Islet of Langerhans (tissue), 1 donor: ENCODE data around the gene SLC7A1.

ENCODE experiments used
- FAIRE-seq: peaks from one replicate; lab custom pipeline; 2011; peaks lifted over from hg19 to GRCh38; lab: Jason Lieb, UNC

The SLC7A1 gene

DNA sequence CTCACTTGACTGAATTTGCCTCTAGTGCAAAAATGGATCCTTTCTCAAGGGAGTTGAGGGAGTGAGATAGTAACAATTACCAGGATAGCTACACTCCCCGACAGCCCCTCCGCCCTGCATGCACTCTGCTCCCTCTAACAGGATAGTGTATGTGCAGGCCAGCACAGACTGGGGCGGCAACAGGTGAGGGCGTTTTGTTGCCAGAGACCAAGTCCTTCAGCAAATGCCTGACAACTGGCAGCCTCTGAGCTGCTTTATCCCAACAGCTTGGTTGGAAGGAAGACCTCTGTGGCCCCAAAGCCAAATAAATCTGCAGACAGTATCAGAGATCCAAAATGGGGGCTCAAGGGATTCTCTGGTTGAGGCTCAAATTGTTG, 86.6 kb downstream of the SLC7A1 start:
- no peak for FAIRE-seq

DNA sequence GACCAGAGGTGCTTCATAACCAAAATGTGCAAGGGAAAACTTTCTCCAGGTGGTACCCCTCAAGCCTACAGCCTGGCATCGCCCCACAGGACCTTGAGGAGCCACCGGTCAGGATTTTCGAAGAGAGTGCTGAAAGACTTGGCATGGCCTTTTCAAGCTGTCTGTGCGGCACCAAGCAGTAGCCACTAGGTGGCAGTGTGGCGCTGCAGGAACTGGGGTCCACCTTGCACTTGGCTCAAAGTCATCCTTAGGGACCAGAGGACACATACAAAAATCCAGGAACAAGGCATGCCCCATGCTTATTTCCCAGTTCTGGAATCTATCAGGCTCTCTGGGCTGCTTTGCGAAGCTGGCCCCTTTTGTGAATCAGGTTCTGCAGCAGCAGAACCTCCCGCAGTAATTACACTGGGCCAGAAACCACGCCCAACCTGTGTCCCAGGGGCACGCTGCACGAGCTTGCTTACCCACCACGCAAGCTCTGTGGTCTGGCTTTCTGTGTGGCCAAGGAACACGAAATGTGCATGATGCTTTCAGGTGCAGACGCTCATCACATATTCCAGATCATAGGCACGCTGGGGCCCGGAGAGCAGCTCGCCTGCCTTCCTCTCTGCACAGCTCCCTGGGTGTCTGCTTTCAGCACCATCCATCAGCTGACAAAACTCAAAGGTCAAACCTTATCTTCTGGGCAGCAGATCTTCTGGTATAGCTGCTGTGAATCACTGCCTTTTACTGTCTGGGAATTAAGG, 87.2 kb downstream of the SLC7A1 start:
- FAIRE-seq = peak; percentile 58

DNA sequence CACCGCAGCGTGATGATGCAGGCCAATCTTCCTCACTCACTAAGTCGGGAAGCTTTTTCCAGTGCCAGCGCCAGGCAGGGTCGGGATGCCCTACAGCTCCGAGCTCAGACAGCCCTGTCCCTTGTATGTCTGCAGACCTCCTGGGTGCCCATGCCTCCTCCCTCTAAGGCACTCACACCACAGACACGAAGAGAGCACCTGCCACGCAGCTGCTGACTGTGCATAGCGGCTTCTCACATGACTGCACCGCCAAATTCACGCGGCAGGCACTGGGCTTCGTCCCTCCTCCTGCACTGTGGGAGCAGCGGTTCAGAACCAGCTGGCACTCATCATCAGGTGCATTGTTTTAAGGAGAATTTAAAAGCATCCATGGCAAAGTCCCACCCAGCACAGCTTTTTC, 88.1 kb downstream of the SLC7A1 start:
- peak; percentile 75 for FAIRE-seq

DNA sequence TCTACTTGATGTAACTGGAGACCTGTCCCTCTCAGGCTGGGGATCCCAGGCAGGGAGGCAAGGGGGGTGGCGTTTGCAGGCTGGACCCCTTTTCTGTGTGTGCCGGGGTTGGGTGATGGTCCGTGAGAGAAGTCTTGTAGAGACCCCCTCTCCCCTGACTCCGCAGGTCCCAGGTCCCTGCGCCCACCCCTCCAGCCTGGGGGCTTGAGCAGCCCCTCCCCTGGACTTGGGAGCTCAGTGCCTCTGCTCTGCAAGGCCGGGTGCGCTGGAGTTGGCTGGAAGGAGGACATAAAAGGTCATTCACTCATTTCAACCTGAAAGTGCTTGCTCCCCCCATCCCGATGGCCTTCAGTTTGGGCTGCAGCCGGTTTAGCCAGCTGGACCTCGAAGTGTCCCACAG, 89.5 kb downstream of the SLC7A1 start:
- no peak for FAIRE-seq

DNA sequence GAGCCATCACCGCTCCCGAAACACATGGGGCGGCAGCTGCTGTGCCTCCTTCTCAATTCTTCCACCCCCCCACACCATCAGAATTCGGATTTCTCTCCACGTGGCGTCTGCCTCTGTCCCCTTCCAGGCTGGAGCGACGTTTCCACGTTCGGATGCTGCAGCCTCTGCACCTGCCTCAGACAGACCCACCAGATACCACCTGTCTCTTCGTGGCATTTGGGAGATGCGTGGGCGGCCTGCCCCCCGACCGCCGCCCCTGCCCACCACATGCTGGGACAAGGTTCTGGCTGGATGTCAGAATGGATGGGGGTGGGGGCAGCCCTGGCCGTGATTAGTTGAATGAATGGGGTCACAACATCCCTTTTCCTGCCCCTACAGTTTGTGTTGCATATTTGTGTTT, 90.0 kb downstream of the SLC7A1 start:
- FAIRE-seq = no peak

DNA sequence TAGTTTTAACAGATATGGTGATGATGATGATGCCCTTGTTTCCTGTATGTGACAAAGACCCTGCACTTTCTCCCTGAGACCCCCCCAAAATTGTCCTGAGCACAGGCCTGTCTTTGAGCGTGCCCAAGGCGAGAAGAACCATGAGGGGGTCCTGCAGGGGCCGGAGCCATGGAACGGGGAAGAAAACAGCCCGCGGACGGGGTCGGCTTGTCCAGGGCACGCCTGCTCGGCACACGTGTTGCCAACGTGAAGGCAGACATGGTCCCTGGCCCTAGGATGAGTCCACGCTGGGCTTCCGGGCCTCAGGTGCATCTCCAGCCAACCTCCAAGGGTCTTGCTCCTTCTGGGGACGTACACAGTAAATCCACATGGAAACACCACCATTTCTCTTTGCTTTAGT, 90.8 kb downstream of the SLC7A1 start:
- no peak for FAIRE-seq

DNA sequence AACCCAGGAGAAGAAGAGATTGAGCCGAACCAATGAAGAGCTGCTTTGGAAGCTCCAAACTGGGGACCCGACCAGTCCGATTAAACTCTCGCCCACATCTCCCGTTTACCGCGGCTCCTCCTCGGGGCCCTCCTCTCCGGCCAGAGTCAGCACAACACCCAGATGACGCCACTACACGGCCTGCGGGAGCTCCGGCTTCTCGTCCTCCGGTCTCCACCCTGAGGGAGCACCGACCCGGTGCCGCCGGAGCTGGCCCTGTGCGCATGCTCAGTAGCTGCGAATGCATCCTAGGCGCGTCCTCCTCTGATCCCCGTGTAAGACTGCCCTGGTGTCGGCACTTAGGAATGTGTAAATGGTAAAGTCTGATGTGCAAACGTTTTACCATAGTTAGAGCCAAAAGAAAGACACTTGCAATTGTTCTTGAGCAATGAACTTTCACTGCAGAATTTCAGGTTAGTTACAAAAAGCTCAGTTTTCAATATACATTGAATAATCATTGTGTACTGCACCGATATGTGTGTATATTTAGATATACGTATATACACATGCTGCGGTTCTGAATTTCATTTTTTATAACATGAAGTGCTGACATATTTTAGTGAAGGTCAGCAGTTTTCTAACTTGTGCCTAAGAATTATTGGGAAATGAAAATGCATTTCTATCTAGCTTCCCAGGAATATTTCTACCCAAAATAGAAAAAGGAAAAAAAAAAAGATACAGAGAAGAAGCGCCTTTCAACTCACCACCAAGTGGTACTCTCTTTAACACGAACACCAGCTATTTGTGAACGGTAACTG, 92.2 kb downstream of the SLC7A1 start:
- FAIRE-seq = no peak

DNA sequence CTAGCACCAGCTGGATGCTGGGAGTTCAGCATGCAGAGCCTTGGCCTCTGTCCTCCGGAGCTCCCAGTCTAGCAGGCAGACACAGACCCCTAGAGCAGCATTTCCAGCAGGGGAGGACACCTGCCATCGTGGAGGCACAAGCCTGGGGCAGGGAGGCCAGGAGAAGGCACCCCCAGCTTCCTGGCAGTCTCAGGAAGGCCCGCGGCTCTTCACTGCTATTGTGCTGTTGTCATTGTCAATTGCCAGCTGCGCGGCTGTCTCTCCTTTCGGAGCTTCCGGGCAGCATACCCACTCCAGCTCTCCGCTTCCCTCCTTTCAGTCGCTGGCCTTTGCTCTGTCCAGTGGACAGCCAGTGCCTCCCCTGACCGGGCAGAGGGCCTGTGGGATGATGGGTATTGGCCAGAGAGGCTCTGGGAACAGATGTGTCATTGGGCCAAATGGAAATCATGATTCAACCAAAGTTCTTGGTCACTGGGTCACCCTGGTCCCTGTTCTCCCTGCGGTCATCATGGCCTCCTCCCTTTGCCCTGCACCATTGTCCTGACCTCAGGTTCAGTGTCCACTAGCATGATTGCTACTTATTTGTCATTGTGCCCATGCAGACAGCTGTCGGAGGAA, 93.0 kb downstream of the SLC7A1 start:
- no peak for FAIRE-seq

DNA sequence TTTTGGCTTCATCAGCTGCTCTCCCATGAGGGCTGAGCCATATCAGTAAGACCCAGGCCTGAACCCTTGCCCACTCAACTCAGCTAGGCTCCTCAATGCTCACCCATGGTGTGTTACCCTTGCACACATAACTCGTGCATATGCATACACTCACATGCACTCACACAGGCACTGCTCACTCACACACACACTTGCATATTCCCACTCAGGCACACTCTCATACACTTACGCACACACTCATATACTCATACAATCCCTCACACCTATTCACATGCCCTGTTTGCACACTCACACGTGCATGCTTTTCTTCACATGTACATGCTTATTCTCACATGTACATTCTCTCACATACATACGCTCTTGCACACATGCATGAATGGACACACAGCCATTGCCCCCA, 93.8 kb downstream of the SLC7A1 start:
- no peak for FAIRE-seq

DNA sequence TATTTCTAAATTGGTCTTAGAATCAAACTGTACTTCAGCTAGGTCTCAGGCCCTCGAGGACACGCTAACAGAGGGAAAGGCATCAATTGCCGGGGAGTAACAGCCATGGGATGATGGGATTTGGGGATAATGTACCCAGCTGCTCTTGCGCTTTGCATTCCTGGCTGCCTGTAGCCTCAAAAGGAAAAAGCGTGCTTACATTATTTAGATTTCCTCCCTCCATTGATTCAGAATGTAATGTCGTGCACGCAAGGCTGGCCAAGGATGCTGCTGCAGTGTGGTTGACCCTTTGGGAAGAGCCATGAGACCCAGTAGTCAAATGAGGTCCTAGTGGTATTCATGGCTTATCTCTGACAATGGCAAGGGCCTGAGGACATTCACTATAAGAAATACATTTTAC, 95.1 kb downstream of the SLC7A1 start:
- FAIRE-seq = no peak

DNA sequence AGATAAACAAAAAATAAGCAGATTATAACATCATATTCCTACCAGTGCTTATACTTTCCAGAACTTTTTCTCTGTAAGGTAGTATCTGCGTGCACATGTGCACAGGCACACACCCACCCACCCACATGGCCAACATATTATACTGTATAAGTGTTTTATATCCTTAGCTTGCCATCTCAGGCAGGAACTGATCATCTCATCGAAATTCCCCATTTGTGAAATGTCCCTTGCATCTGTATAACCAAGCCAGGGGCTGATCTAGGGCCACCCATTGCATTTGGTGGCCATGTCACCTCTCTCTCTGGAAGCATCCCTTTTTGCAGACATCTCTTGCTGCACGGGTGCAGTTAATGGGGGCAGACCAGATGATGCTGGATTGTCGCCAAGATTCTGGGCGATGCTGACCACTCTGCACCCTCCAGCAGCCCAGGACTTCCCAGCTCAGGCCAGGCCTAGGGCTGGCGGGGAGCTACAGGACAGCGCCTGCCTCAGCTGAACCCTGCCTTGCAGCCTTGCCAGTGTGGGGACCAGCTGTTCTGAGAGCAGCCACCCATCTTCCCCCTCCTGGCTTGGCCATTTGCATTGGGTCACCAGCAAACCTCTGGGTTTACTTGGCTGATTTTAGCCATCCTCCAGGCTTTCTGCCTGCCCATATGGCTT, 95.9 kb downstream of the SLC7A1 start:
- FAIRE-seq = no peak

DNA sequence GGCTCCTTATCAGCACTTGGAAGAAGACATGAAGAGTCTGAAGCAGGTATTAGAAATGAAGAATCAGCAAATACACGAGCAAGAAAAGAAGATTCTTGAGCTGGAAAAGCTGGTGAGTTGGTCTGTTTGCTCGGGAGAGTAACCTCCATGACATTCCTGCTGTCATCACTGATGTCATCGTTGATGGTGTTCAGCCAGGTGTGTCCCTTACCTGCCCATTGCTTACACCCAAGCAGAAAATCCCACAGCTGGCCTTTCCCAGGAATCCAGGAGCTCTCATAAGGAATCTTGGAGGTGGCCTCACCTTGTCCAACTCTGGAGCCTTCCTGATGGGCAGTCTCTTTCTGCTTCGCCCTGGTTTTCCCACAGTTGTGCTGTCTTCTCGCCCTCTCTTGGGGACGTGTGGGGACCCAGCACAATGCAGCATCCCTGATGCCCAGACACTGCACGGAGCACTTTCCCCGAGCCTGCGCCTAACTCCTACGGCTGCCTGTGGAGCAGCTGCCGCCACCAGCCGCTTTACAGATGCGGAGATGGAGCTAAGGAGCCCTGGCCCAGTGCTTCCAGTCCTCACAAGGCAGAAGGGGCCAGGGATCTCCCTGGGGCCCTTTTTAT, 97.0 kb downstream of the SLC7A1 start:
- FAIRE-seq = no peak

DNA sequence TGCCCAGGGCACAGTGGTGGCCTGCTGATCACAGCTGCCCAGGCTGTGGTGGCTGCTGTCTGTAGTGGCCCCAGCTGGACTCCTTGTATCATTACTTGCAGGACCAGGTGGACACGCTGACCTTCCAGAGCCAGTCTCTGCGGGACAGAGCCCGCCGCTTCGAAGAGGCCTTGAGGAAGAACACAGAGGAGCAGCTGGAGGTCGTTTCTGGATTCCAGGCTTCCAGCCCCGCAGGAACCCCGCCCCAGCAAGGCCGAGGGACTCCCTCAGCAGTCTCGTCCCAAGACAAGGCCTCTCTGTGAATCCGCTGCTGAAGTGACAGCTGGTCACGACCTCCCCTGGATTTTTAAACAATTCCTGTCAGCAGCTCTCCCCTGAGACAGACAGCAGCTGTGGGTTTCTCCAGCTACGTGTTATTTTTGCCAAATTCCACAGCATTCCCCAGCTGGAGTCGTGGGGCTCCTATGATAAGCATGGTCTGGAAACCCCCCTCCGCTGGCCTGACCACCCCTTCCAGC, 98.3 kb downstream of the SLC7A1 start:
- FAIRE-seq = no peak

DNA sequence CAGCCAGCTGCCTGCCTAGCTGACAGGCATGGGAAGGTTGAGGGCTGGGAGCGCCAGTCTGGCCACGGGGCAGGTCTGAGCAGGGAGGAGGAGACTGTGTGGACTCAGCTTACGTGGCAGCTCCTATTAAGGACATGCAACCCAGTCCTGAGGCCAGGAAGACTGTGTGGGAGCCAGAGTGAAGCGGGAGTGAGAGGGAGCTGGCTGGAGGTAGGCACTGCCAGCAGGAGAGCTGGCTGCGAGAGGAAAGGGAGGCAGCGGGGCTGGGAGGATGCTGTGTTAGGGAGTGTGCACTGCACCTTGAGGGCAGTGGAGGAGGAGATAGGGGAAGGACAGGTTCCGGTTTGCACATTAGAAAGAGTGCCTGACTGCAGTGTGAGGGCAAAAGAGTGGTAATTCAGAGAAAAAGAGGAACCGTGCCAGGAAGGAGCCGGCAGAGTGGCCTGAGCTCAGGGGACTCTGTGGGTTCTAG, 99.2 kb downstream of the SLC7A1 start:
- no peak for FAIRE-seq

DNA sequence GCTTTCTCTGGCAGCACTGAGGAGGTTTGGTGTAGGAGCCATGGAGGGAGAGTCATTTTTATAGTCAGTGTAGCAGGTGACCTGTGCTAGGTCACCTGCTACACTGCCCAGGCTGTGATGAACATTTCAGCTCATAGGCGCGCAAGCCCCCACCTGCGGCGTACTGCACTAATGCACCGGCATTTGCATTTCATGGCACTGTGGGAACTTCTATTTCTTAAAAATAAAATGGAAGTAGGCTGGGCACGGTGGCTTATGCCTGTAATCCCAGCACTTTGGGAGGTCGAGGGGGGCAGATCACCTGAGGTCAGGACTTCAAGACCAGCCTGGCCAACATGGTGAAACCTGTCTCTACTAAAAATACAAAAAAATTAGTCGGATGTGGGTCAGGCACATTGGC, 101.0 kb downstream of the SLC7A1 start:
- no peak for FAIRE-seq

DNA sequence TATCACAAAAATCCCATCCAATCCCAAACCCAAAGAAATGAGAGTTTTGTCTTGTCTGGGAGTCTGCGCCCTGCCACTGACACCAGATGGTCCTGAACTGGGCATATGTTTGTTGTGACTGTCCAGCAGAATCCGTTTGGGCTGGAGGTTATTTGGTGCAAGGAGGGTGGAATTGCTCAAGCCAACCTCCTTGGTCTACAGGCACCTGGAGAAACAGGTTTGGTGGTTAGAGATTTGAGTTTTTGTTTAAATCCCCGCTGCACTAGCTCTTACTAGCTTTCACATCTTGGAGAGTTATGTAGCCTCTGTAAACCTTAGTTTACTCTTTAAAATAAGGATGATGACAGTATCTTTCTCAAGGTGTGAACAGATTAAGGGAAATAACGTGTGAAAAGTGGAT, 101.7 kb downstream of the SLC7A1 start:
- no peak for FAIRE-seq

DNA sequence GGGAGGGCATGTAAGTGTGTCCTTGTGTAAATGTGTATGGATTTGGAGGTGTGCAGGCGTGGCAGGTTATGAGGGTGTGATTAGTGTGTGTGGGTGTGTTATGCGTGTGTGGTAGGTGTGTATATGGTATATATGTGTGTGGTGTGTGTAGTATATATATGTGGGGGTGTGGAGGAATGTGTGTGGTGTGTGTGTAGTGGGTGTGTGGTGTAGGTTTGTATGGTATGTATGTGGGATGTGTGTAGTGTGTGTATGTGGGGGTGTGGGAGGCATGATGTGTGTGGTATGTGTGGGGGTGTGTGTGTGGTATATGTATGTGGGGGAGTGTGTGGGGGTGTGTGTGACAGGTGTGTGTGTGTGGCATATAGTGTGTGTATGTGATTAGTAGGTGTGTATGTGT, 104.2 kb downstream of the SLC7A1 start:
- no peak for FAIRE-seq

DNA sequence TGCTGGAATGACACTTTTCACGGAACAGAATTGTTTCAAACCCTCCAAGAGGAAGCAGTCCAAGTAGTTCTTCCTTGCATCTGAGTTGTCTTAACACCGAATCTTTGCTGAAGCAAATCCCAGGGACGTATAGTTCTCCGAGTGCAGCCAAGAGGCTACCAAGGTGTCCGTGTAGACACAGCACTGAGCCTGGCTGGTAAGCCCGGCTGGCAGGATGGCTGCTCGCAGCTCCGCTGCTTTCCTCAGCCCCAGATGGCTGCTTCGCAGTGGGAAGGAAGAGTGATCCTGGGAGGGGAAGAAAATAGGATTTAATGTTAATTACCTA, 105.0 kb downstream of the SLC7A1 start:
- no peak for FAIRE-seq

DNA sequence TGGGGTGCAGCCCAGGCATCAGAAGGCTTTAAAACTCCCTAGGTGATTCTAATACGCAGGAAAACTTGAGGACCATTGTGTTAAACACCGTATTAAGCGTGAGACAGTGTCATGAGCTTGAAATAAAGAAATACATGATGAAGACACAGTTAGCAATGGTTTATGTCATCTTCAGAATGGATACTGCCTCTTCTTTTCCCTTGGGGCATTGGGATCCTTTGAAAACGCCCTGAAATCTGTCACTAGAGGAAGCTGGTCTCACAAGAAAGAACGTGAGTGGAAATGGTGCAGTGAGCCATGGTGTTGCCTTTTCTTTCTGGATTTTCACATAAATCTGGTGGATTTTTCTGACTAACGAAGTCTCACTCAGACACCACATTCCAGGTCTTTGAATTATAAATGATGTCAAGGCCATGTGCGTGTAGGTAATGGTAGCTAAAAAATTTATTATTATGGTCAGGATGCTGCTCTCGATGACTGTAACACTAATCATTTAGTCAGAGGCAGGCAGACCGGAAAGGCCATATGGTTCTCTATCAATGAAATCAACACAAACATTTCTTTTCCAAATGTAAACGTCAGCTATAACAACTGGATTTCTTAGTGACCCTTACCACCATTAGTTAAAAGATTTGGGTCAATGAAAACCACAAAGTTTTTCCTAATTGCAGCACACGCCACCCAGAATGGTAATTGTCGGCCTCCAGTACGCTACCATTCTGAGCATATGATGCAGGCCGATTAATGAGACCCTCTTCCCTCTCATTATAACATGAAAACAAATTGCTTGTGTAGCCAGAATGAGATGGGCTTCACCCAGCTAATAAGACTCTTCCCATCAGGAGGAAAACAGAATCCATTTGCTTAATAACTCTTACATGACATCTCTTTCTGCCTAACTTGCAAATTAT, 105.6 kb downstream of the SLC7A1 start:
- no peak for FAIRE-seq

DNA sequence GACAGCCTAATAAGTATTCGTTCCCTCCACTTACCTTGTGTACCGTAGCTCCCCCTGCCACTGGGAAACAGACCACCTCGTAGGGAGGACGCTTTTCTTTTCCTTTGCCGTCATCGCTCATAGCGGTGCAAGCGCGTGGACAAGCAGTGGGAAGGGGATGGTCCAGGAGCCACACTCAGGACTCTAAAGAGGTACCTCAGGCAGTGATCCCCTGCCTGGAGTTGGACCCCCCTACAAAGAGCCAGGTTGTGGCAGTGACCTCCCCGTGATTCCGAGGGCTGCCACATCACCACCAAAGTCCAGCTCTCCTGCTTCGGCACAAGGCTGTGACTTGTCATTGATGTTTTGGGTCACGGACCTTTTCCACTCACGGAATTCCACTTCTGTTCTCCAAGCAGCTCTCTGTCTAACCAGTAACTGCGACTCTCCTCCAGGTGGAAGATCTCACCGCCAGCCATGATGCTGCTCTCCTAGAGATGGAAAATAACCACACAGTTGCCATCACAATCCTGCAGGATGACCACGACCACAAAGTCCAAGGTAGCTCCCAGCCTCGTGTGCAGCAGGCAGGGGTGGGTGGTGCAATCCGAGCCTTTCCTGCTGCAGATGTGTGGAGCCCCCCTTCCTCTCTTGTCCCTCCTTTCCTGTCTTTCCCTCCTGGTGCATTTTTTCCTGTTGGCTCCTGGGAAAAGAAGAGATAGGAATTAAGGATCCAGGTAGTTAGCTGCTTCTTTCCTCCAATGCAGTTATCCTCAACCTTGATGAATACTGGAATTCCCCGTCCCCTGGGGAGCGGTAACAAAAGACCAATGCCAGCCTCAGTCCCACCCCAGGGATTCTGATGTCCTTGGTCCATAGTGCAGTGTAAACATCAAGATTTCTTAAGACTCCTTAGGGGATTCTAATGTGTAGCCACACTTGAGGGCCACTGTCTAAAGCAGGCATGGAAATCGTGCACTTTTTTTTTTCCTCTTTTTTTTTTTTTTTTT, 107.7 kb downstream of the SLC7A1 start:
- no peak for FAIRE-seq
